GM20000 (cell line): ENCODE data around the gene ARHGAP32.

Source experiments
- DNase-seq: peaks from one replicate; pipeline ENCODE4 v3.0.0; 2012; ENCODE audit warnings: low spot score
- TF ChIP-seq, protein P1 (sequence below): IDR thresholded peaks from 2 replicates; pipeline ENCODE4 v1.5.1; 2012; ENCODE audit warnings: mild to moderate bottlenecking, control low read depth; ENCODE audit errors: extremely low read depth, missing control alignments

The ARHGAP32 gene

DNA sequence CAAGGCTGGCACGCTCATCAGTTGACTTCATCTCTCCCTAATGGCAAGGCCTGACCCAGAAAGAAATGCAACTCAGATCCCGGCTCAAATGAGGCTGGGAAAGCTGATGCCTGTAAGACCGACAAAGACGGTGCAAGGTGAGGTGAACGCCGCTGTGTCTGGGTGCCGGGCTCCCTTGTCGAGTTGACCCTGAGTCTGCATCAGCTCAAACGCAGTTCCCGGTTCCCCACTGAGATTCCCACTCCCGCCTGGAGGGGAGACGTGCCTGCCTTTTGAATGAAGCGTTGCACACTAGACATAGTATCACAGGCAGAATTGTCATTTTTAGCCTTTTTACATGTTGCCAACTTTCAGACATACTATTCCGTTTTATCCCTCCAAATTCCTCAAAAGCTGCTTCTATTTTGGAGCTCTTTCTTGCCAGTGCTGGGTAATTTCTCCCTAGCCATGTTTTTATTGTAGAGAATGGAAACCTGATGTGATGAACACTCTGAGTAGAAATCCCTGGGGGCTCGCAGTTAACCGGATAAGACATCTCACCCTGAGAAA lies 248.6 kb downstream of the ARHGAP32 start:
- no peak for DNase-seq
- TF ChIP-seq, protein P1, sequence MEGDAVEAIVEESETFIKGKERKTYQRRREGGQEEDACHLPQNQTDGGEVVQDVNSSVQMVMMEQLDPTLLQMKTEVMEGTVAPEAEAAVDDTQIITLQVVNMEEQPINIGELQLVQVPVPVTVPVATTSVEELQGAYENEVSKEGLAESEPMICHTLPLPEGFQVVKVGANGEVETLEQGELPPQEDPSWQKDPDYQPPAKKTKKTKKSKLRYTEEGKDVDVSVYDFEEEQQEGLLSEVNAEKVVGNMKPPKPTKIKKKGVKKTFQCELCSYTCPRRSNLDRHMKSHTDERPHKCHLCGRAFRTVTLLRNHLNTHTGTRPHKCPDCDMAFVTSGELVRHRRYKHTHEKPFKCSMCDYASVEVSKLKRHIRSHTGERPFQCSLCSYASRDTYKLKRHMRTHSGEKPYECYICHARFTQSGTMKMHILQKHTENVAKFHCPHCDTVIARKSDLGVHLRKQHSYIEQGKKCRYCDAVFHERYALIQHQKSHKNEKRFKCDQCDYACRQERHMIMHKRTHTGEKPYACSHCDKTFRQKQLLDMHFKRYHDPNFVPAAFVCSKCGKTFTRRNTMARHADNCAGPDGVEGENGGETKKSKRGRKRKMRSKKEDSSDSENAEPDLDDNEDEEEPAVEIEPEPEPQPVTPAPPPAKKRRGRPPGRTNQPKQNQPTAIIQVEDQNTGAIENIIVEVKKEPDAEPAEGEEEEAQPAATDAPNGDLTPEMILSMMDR: no peak

DNA sequence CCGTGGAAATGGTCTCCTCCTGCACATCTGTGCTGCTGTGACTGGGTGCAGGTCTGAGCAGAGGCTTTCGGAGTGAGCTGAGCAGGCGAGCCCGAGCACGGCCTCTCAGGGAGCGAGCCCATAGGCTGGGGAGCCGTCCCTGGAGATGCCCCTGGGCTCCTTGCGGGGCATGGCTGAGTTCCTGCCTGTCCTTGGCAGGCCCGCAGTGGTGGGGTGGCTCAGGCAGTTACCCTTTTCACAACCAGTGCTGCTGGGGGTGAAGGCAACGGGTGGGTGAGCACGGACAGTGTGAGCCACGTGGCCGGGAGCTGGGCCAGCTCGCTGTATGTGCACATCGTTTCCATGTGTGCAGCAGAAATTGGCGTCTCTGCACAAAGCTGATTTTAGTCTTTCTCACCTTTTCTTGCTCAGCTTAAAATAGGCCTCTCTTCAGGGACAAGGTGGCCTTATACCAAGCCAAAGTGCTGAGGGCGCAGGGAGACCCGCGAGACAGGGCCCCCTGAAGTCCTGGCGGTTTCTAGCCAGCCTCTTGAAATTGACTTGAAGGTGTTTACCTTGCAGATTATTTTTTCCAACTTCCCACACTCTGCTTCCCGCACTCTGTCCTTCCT lies 249.2 kb downstream of the ARHGAP32 start, which contains the start of gene TP53AIP1:
TP53AIP1 (minus strand) TSS at position 55 of the 611 bp plus-strand sequence. CDS start 5,053 bp downstream, outside the sequence.
- TF ChIP-seq, protein P1: no peak
- no peak for DNase-seq

DNA sequence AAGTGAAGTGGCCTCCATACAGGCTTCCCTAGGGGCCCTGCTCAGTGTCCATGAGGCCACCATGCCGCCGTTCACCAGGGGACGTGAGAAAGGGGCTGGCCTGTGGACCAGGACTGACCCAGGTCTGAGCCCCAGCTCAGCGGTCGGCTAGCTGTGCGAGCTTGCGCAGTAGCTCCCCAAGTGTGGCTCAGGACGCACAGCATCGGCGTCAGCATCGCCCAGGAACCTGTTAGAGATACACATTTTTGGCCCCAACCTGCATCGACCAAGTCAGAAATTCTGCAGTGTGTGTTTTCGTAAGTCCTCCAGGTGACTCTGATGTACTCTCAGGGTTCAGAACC lies 249.9 kb downstream of the ARHGAP32 start:
- TF ChIP-seq, protein P1: no peak
- no peak for DNase-seq

DNA sequence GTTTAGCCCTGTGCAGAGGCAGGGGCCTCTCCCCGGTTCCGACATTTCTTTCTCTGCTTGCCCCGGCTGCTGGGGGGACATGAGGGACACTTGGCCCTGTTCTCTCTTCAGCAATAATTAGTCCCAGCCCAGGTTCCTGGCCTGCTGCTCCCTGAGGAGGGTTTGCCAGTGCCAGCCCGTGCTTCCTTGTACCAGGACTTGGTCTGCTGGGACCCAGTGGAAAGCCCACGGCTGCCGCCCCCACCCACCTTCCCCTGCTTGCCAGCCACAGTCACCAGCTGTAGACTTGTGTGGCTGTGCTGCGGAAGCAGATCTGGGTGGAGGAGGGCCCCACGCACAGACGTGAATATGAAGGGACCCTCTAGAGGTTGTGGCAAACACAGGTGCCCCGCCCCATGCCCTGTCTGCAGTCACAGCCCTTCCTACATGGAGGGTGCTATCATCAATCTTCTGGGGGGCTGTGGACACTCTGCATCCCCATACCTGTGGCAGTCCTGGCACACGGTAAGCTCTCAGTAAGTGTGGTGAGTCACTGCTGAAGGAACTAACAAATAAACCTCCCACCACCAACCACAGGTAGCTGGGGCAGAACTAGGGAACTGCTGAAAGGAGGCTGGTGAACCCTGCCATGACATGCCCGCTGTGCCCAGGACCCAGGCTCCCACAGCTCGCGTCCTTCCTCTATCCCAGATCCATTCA lies 250.4 kb downstream of the ARHGAP32 start:
- TF ChIP-seq, protein P1: no peak
- DNase-seq: no peak

DNA sequence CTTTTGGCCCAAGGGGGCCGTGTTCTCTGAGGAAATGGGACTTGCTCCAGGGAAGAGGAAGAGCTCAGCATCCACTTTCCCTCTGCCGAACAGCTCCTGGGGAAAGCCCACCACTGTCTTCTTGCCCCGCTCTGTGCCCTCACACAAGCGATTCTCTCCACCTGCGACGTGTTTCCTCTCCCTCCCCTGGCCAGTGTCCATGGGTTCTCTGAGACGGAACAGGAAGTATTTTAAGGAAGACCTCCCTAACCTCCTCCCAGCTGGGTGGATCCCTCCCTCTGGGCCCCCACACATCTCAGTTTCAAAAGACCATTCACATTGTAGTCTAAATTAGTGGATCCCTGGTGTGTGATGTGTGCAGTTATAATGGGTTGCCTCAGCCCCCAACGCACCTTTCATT lies 251.0 kb downstream of the ARHGAP32 start:
- TF ChIP-seq, protein P1: no peak
- no peak for DNase-seq

DNA sequence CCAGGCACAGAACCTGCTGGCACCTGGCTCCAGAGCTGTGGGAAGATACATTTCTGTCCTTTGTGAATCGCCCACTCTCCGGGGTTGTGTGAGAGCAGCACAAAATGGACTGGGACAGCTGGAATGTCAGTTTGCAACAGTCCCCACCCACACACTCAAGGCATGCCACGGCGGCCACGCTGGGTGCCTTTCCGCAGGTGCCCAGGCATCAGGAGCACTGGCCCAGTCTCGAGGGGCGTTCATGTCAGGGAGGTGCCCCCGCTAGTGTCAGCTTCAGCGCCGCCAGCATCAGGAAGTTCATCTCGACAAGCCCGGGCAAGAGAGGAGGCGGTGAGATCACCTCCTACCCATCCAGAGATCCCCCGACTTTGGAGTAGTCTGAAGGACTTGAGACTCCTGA lies 251.5 kb downstream of the ARHGAP32 start:
- no peak for DNase-seq
- TF ChIP-seq, protein P1: no peak

DNA sequence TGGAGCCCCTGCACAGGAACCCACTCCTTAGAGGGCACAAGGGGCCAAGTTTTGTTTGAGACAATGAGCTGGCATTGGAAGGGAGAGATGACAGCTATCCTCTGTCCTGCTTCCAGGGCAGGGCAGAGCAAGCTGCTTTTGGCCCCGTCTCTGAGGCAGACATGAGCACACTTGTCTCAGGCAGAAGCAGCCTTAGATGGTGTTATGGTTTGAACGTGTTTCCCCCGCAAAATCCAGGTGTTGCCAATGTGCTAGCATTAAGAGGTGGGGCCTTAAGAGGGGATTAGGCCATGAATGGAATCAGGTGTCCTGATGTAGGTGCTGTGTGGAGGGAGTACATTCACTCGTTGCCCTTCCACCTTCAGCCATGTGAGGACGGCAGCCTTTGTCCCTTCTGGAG lies 252.0 kb downstream of the ARHGAP32 start:
- TF ChIP-seq, protein P1: no peak
- no peak for DNase-seq
